Activated CD4-positive, alpha-beta T cell treated with anti-CD3 and anti-CD28 coated beads, Interleukin-10, Interleukin-2, amounts not matched to agents 100 ng/mL and 50 ng/mL, durations not matched to agents 16 hours and 8 hours (primary cell): ENCODE results near the gene CD1C.
"Not testable (repeated sequence)": the region's sequence is repeated elsewhere in the genome, so short reads cannot be mapped to it uniquely, and the experiment has no call there.

Experiments used
- DNase-seq: peaks from one replicate; pipeline ENCODE4 v3.0.0-alpha.2; 2020

The CD1C gene

DNA sequence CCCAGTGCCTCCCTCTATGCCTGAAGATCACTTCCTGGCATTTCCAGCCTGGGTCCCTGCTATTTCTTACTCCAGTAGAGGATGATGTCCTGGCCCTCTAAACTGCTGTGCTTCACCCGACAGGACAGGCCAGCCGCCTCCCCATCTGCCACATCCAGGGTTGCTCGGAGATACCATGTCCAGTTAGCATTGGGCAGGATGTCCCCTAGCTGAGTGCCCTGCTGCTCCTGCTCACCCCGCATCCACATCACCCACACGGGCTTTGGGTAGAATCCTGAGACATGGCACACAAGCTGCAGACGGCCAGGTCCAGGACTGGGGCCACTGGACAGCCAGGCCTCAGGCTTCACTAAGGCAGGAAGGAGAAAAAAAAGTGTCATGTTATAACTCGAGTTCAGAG, 39.6 kb downstream of the CD1C start:
- no peak for DNase-seq

GRCh38 chr1:158329733-158330132, 40.0 kb downstream of the CD1C start:
- peak; percentile 13 for DNase-seq

DNA sequence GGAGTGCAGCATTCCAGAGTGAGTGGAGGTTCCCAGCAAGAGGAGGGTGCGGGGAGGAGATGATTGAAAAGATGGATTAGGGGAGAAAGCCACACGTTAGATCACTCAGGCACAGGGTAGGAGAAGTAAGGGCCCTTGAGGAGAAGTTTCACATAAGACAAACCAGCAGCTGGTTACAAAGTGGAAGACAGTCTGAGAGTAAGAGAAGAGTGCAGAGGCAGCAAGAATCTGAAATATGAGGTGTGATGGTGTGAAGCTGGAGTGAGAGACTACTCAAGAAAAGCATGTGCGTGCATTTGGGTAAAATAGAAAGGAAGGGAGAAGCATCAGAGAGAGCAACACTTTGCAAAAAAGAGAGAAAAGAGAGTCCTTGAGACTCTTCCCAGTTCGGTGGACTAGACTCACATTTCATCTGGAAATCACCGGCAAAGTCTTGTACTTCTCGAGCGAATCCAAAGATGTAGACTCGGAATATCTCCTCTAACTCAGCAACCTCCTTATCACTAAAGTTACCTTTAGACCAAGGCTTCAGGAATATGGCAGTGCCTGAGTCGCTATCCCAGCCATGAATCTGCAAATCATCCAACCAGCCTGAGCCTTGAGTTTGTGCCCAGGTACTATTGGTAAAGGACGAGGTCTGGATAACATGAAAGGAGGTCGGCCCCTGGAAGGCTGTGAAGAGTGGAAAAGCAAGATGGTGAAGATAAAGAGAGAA, 40.8 kb downstream of the CD1C start:
- no peak for DNase-seq

- no peak for DNase-seq
Measured at GRCh38 chr1:158331106-158331425, 41.3 kb downstream of the CD1C start.

GRCh38 chr1:158331481-158332150, 41.9 kb downstream of the CD1C start, which contains the start of gene CD1B:
TSS of gene CD1B (minus strand) at chr1:158331531. CDS start at chr1:158331423, 108 bp downstream.
- no peak for DNase-seq

- DNase-seq: no peak
Measured at GRCh38 chr1:158333405-158334155, 43.9 kb downstream of the CD1C start.

GRCh38 chr1:158334526-158335212, 44.9 kb downstream of the CD1C start:
- no peak for DNase-seq

GRCh38 chr1:158335213-158335532, 45.5 kb downstream of the CD1C start:
- DNase-seq: no peak

DNA sequence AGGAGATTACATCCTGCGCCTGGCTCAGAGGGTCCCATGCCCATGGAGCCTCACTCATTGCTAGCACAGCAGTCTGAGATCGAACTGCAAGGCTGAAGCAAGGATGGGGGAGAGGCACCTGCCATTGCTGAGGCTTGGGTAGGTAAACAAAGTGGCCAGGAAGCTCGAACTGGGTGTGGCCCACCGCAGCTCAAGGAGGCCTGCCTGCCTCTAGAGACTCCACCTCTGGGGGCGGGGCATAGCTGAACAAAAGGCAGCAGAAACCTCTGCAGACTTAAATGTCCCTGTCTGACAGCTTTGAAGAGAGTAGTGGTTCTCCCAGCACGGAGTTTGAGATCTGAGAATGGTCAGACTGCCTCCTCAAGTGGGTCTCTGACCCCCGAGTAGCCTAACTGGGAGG, 46.7 kb downstream of the CD1C start:
- DNase-seq: not testable (repeated sequence)
